Right renal pelvis (tissue), 4 donors: ENCODE results near the gene GHDC. TPM values are rescaled to one million over a fixed set of nuclear protein-coding genes. Genes with fewer than 3 reads are reported as not detected.
"Not testable (repeated sequence)": the region's sequence is repeated elsewhere in the genome, so short reads cannot be mapped to it uniquely, and the experiment has no call there.

Experiments
- DNase-seq, 4 donors: peaks; one replicate each; pipeline ENCODE4 v3.0.0-alpha.2; 2013; ENCODE audit warnings: low read depth in 4 of 4, low spot score in 3 of 4, missing footprints in 1 of 4
- polyA plus RNA-seq, 4 donors: library from polyadenylated mRNA; unstranded; fragments of 120-200 nt; gene quantifications; one replicate each; pipeline ENCODE4 v1.2.1, GENCODE V29; 2013; ENCODE audit not compliant: insufficient read length in 4 of 4

The GHDC gene
- polyA plus RNA-seq, 4 donors, result 11.5 to 23.7 (median 16.8) TPM

DNA sequence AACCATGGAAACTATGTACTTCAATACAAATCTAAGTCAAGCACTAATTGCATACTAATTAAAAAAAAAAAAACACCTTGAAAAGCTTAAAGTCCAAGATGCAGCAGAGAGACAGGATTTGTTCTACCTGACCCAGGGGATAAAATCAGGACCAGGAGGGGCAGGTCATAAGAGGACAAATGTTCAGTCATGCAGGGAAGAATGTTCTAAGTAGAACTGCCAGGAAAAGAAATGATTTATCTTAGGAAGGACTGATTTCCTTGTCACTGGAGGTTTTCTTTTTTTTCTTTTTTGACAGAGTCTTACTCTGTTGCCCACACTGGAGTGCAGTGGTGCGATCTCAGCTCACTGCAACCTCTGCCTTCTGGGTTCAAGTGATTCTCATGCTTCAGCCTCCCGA is 9.1 kb upstream of the GHDC start:
- no peak for DNase-seq

DNA sequence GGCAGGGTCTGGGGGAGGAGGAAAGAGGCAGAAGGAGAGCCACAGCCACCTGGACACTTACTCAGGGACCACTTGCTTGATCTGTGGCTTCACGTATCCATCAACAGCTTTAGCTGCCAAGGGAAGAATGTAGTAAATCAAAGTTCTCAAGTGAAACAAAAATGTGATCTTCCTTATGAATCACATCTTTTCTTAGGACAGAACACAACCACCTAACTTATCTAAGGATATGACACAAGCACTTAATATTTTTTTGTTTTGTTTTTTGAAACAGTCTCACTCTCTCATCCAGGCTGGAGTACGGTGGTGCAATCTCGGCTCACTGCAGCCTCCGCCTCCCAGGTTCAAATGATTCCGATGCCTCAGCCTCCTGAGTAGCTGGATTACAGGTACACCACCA is 8.4 kb upstream of the GHDC start:
- DNase-seq, result no peak

DNA sequence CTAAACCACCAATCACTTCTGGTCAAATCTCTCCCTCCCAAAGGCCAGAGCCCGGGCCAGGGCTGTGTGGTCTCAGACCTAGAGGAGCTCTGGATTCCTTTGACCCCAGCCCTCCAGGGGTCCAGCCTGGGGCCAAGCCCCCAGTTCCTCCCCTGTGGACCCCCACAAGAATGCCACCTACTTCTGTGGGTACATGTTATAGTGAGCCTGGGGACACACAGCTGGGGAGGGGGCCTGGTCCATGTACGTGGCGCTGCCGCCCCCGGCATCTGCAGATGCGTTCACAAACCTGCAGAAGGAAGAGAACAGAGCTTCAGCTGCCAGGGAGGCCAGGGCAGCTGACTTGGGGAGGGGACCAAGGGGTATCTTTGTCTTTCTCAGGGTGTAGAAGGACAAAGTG is 7.9 kb upstream of the GHDC start:
- DNase-seq, result no peak

DNA sequence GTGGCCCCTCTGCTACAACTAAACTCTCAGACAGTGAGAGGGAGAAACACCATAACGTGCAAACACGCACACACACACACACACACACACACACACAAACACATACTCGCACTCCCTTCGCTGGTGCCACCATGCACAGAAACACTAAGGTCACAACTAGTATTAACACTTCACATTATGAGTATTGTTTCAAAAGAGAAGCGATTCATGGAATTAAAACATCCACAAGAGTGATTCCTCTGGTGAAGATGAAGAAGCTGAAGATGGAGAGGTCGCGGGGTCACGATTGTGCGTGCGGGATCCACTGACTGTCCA is 7.1 kb upstream of the GHDC start:
- DNase-seq, result no peak

DNA sequence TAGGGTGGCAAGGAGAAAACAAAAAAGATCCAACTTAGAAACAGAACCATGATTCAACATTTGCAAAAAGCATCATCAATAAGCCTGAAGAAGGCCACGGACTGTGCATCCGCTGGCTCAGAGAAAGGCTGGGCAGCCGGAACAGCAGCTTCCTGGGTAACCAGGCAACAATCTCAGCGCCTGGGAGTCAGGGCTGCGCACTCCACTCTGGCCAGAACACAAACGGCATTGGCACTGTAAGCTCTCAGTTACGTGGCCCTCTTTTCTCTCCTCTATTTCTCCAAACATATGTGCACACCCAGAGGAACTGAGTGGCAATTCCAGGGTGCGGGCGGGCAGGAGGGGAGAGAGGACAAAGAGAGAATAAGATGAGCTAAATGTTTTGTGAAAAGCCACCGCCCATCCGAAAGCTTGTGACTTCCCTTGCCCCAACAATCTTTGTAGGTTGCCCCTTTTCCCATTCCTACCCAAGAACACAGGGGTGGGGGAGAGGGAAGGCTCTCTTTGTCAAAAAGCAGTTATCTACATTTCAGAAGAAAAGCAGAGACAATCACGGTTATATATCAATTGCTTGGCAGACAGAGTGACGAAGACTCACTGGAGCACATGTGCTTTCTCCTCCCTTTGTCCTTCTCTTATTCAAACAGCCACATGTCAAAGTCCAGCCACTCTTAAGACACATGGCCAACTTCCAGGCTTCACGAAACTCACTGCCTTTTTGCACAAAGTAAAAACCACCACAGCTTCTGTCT is 6.6 kb upstream of the GHDC start:
- DNase-seq, result no peak

DNA sequence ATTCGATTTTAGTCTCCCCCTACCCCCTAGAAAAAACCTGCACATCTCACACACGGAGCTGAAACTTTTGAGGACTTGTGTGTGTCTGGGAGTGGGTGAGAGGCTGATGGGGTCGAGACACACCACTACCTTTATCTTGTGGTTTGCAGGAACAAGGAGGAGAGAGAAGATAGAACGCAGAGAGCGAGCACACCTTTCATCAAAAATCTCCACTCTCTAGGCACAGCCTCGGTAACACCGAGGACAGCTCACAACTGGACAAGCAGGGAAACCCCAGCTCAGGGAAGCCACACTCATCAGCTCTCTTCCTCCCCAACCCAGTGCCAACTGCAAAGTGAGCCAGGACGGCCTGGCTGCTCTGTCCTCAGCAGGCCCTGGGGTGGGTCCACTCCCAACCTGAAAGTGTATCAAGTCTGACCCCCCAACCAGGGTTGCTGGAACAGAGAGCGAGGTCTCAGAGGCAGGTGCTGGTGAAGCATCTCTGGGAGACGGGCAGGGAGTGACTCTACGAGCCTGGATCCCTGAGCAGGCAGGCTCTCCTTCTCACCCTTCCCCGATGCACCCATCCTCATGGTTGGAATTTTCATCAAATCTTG is 5.2 kb upstream of the GHDC start:
- no peak for DNase-seq

DNA sequence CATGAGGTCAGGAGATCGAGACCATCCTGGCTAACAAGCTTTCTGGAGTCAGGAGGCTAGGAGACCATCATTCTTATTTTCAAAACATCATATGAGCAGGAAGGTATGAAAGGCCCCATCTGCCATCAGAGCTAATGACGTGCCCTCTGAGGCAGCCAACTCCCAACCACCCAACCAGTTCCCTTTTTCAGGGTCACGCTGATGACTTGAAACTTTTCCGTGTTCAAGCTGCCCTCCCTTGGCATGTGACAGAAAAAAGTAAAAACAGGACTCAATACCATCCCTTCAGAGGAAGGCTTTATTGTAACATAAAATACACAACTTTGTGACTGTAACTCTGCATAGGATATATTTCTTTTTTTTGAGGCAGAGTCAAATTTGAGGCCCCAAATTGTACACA is 4.6 kb upstream of the GHDC start:
- no peak for DNase-seq

DNA sequence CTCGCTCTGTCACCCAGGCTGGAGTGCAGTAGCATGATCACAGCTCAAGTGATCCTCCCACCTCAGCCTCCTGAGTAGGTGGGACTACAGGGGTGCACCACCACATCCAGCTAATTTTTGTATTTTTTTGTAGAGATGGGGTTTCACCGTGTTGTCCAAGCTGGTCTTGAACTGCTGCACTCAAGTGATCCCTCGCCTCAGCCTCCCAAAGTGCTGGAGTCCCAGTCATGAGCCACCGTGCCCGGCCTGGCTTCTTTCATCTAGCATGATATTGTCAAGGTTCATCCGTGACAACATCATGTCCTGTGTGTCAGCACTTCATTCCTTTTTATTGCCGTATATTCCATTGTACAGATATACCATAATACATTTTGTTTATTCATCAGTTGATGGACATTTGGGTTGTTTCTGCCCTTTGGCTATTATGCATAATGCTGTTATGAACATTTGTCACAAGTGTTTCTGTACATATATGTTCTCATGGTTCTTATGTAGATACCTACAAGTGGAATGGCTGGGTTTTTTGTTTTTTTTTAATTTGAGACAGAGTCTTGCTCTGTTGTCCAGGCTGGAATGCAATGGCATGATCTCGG is 3.4 kb upstream of the GHDC start:
- DNase-seq, result no peak

DNA sequence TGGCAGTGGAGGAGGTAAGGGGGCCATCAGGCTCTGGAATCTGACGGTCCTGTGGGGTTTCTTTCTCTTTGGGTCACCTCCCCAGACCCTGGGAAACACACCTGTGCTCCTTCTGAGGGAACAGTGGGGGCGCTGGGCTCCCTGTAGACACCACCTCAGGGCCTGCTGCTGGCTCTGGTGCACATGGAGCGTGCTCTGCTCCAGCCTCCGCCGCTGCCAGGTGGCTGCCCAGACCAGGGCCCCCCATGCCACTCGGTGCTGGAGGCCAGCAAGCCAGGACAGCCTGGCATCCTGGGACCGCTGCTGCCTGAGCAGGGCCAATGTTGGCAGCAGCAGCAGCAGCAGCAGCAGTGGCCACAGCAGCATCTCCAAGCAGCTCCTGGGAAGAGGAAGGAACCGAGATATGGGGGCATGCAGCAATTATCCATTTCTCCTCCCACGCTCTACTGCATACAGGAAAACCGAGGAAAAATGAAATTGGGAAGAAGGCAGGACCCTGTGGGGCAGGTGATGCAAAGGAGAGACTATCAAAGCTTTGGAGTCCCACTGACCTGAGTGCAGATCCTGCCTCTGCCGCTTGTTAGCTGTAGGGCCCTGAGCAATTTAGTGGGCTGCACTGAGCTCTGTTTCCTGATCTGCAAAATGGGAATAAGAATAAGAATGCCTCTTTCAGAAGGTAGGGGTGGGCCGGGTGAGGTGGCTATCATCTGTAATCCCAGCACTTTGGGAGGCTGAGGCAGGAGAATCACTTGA is 902 bp downstream of the GHDC start:
- no peak for DNase-seq

DNA sequence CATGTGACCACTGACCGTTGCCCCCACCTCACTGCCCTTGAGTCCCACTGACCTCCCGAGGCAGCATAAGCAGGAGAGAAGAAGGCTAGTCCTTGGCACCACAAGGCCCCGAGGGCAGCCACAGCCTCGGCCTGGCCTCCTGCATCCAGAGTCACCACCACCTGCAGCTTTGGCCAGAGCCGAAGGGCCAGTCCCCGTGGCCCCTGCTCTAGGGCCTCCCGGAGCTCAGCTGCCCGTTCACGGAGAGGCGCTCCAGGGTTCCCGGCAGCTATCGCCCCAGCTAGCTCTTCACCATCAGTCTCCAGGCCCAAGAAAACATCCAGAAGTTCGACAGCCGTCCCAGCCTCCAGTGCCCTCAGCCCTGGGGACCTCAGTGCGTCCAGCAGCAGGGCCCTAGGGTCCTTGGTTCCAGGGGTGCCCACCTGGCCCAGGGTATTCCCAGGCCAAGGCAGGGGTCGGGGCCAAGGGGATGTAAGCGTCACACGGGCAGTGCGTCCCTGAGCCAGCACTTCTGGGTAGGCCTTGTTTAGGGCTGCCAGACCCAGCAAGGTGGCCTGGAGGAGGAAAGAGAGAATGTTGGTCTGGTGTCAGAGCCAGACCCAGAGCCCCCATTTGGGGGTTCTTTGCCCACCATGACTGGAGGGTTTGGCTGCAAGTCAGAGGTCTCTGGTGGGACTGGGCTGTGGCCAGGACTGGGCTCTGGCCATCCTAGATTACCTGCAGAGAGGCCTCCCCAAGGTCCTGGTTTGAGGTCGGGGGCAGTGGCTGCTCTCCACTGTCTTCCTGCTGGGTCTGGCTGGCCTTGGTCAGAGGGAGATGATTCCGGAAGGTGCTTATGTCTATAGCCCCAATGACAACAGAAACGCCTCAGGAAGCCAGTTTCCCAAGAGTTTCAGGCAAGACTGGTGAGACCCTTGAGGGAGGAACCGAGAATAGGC is 1.8 kb downstream of the GHDC start:
- no peak for DNase-seq

DNA sequence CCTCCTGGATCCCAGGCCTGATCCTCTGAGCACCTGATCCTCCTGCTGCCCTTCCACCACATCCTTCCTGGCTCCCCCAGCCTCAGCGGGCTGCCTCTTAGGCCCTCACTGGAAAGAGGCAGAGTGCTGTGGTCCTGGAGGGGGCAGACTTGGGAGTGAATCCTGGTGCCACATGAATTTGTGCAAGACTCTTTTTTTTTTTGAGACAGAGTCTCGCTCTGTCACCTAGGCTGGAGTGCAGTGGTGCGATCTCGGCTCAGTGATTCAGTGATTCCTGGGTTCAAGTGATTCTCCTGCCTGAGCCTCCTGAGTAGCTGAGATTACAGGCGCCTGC is 3.1 kb downstream of the GHDC start:
- no peak for DNase-seq

DNA sequence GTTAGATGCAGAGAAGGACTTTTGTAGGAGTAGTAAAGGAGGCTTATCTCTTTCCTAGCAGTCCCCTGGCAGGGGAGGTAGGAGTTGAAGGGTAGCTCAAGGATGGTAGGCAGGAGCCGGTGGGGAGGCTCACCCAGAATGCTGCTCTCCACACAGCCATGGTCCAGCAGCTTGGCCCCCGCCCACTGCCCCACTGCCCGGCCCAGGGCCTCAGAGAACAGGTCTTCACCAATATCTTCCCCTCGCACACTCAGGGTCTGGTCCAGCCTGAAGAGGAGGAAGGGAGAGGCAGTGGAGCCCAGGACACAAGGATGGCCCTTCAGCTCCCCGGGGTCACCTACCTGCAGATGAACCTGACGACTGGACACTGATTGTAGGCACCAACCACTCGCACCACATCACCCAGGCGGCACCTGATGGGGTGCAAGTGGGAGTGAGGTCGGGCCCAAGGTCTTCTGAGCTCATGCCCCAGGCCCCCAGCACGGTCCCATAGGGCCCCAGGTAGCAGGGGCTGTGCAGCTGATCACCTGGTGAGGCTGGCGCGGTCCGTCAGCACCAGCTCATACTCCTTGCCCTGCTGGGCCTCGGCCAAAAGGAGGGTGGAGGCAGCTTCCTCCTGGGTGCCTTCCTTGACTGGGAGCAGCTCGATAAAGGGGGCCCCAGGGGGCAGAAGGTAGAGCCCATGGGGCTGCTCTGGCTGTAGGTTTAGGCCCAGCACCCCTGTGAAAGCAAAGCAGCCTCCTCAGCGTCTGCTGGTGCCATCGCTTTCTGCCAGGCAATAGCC is 3.6 kb downstream of the GHDC start:
- DNase-seq, result no peak

DNA sequence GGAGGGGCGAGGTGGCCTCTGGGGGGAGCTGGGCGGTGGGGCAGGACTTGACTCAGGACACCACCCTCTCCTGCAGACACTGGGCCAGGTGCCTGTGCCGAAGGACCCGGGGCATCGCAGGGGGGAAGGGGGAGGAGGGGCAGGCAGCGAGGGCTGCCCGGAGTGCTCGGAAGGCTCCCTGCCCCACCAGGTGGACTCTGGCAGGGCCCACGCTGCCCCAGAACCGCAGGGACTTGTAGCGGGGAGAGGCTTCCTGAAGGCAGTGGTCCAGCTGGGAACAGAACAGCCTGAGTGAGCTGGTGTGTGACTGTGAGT is 4.7 kb downstream of the GHDC start:
- no peak for DNase-seq

DNA sequence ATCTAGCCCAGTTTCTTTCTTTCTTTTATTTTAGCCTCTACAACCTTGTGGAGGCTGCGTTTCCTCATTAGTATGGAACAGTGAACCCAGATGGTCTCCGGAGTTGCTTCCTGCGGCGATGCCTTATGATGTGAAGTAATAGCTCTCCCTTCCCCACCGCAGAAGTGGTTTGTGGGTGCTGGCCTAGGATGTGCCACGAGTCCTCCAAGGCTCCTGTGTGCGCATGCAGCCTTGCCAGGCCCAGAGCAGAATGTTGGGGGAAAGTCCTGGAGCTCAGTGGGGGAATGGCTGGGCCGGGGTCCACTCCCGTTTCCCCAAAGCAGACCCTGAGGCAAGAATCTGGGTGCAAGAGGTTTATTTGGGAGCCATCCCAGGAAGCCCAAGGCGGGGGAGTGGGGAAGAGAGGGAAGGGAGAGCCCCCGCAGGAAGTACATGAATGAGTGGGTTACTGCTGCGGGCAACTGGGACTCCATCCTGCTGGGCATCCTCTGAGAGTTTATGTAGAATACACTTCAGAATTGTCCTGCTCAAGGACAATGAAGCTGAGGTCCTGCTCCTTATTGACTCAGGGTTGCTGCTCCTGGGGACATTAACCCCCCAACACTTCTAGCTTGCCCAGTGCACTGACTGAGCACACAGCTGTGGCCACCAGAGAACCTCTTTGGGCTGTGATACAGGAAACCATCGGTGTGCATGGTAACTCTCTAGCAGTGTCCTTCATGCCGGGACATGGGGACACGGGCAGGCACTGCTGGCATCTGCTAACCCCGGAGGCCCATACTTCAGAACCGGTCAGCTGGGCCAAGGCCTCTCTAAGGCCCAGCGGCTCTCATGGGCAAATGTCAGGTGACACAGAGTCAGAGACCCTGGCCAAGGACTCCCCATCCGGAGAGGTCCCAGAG is 5.3 kb downstream of the GHDC start:
- DNase-seq, result no peak

DNA sequence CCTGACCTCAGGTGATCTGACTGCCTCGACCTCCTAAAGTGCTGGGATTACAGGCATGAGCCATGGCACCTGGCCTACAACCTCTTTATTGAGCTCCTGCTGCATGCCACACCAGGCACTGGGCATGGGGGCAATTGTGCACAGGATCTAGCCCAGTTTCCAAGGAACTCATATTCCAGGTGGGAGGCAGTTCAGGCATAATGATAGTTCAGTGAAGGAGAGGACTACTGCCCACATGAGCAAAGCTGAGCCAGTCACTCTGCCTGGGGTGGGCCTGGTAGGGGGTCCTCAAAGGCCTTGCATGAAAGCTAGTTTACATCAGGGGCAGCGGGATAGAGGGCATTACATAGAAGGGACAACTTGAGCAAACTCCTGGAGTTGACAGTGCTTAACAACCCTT is 6.5 kb downstream of the GHDC start:
- DNase-seq, result no peak

DNA sequence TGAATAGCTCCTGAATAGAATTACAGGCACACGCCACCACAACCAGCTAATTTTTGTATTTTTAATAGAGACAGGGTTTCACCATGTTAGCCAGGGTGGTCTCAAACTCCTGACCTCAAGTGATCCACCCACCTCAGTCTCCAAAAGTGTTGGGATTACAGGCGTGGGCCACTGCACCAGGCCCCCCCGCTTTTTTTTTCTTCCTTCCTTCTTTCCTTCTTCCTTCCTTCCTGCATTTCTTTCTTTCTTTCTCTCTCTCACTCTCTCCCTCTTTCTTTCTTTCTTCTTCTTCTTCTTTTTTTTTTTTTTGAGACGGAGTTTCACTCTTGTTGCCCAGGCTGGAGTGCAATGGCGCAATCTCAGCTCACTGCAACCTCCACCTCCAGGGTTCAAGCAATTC is 8.1 kb downstream of the GHDC start:
- DNase-seq, result not testable (repeated sequence)

DNA sequence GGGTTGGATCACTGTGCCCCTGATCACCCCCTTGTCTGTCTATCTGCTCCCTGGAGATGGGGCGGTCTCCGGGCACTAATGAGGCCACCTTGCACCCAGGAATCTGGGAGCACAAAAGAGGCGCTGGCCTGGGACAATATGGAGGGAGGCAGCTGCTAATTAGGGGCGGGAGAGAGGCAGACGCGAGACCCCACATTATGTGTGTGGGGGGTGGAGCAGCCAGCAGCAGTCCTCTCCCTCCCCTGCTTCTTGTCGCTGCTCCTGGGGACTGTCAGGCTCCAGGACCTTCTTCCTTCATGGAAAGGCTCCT is 8.7 kb downstream of the GHDC start:
- DNase-seq, result no peak

DNA sequence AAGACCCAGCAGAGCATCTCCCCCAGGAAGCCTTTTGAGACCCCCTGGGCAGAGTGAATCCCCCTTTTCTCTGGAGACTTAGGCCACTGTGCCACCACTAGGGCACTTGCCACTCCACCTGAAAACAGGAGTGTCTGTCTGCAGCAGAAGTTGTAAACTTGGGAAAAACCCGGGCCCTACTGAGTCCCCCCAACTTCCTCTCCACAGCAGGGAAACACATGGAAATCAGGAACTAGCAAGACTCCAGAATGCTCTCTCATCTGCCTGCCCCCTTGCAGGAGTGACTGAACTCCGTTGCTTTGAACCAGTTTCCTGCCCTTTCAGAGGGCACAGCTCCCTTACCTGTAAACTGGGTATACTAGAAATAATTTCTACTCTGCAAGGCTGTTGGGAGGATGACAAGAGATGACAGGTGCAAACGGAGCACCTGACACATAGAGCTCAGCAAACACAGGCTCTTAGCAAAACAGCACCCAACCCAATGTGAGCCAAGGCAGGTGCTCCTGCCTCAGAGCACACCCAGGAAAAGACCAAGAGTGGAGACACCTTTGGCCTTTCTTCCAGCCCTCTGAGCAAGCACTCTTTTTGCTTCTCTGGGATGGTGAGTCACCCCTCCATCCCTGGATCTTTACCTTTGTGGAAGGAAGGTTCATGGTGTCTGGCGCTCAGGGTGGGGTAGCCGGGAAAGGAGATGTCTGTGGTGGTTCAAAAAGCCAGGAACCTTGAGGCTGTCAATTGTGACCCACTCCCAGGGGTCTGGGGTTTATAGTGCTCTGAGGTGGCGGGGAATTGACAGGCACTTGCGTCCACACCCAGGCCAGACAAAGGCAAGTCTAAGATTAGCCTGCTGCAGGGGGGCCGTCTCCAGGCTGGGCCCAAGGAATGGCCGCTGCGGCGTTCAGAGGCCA is 9.3 kb downstream of the GHDC start, which contains the start of gene HCRT:
TSS of gene HCRT (minus strand) at position 740 of the 908 bp plus-strand sequence. CDS start at position 653, 87 bp downstream.
- no peak for DNase-seq
